Psoas muscle (tissue), 8 donors: ENCODE measurements around the gene MARCHF9. TPM values are rescaled to one million over a fixed set of nuclear protein-coding genes. Genes with fewer than 3 reads are reported as not detected.
A peak's percentile ranks its signal among the peaks of the same experiment; 100 is the strongest.

Source experiments
- ATAC-seq, 4 donors: fragments of 200-7000 bp; cut with Tn5 transposase; one replicate each; pipeline ENCODE4 v1.9.1; 2020; ENCODE audit warnings: moderate library complexity in 3 of 4, mild to moderate bottlenecking in 2 of 4
- DNase-seq, 2 donors: peaks; one replicate each; pipeline ENCODE4 v3.0.0-alpha.2; 2020
- H3K27ac ChIP-seq: fragments of 200-600 bp; one replicate; pipeline ENCODE4 v1.8.0; 2022
- H3K27me3 ChIP-seq, 3 donors: fragments of 200-600 bp in 1 of 3; one replicate each; pipeline versions ENCODE4 v1.6.1 to v1.8.0; 2013 to 2022; ENCODE audit warnings: low read length in 2 of 3, mild to moderate bottlenecking in 2 of 3, moderate library complexity in 1 of 3; ENCODE audit not compliant: insufficient read depth in 3 of 3
- H3K36me3 ChIP-seq, 2 donors: fragments of 200-600 bp in 1 of 2; one replicate each; pipeline versions ENCODE4 v1.6.1 to v1.8.0; 2013 to 2022; ENCODE audit warnings: low read depth in 1 of 2, mild to moderate bottlenecking in 1 of 2, moderate library complexity in 1 of 2; ENCODE audit not compliant: insufficient read depth in 1 of 2
- H3K4me1 ChIP-seq: fragments of 200-600 bp; one replicate; pipeline ENCODE4 v1.8.0; 2022
- H3K4me3 ChIP-seq: fragments of 200-600 bp; one replicate; pipeline ENCODE4 v1.8.0; 2022; ENCODE audit warnings: mild to moderate bottlenecking
- H3K9me3 ChIP-seq: fragments of 200-600 bp; one replicate; pipeline ENCODE4 v1.8.0; 2022
- CTCF ChIP-seq: fragments of 200-600 bp; IDR thresholded peaks from one replicate; pipeline ENCODE4 v1.8.0; 2022; ENCODE audit warnings: antibody characterized with exemption
- WGBS, 3 donors: extraction: QIAGEN DNeasy Blood & Tissue Kit; methylation state at CpG; one replicate each; pipeline versions ENCODE4 v1.1.6 to v1.1.7; 2013; 5-methylcytosine and 5-hydroxymethylcytosine counted together
- intact Hi-C, 2 donors: fragments of 100-400 bp; cut with DNase I; formaldehyde crosslinking; loops; one replicate each; pipeline versions ENCODE4 v1.11.0 to v1.14.2; 2022
- polyA plus RNA-seq, 3 donors: library from polyadenylated mRNA; stranded (reverse); fragments of 200-250 nt; gene quantifications; one replicate each; pipeline ENCODE4 v1.2.3, GENCODE V29; 2013
- total RNA-seq, 4 donors: library from RNA; stranded (reverse); fragmentation: NEBNext Ultra II Directional in 2 of 4; extraction: Animal tissue kit (Norgen Biotek cat#: 25700) in 2 of 4; gene quantifications; one replicate each; pipeline versions ENCODE4 v1.2.1 to v1.2.4, GENCODE V29; 2021 to 2023
- donor health status: healthy with polysubstance abuse.
- donor health status: DM: no; HTN: no; CAD: no; lungs with moderate emphysema.
- donor health status: Bipolar disorder and iron deficiency.
- donor health status: healthy.
- donor health status: DM: yes; HTN: yes; CAD: no.
- donor health status: DM: no; HTN: no; CAD: no.
- donor health status: DM: no; HTN: no; CAD: no.
- donor health status: DM: yes; HTN: yes; CAD: no.

Gene MARCHF9
- total and polyA plus RNA-seq, 7 donors: 5.7 to 9.4 (median 8.3) TPM

DNA sequence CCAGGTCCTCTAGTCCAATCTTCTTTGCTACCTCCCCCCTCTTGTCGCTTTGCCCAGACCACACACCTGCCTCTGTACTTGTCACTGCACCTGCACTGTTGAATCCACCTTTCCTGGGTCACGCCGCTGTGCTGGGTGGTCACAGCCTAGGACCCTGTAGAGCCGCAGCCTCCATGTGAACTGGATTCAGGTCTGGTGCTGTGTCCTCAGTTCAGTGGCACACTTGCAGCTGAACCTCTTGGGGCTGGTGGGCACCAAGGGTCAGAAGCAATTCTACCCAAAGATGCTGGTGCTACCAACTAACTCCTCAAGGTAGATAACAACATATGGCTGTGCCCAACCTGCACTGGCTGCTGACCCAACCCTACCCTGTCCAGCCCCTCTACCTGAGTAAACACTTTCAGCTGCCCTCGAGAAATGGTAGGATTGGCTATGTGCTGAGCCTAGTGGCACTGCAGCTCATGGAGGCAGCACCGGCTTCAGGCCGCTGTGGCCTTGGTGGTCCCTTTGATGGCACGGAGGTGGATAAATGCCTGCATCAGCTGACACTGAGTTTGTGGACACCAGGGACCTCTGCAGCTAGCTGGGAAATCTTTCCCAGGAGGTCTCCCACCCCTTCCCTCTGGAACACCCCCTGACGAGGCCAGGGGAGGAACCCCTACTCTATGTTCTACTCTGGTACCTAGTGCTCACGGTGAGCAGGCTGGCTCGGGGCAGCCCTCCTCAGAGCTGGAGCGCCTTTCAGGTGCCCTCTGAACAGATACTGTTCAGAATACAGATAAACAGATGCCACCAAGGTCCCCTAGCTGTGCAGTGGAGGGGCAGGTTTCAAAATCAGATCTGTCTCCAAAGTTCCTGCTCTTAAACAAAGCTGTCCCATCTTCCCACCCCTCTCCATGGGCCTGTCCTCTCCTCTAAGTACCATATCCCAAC is 30.6 kb upstream of the MARCHF9 start:
- WGBS, 3 donors: 74 to 80% (median 79%) methylated on average over 12 of the region's 12 CpGs
- intact Hi-C loops: no loop called here
- DNase-seq: no peak

DNA sequence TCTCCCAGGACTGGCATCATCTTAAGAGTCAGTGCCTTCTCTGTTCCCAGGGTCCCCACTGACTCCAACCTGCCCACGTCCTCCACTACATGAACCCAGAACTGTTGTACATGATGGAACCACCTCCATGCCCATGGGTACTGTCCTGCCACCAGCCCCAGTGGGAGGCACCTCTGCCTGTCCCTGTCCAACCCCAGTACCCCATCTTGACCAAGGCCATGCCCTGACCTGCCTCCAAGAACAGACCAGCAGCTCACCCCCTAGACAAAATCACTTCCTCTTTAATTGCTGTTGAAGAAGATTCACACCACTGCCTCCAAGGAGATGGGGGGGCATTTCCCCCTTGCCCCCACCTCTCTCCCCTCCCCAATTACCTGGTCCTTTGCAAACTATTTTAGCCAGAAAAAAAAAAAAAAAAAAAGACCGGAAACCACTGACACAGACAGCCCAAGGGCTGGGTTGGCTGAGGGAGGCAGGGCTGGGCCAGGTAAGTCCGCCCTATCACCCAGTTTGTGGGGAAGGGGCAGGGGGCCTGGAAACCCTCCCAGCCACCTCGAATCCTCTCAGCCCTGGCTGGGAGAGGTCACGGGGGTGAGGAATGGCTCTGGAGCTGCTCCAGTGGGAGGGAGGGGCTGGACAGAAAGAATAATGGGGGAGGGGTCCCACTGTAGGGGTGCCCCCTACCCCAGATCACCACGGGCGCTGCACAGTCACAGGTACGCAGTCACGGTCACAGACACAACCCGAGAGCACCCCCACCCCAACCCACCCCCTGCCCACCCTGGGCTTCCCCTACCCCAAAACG is 29.8 kb upstream of the MARCHF9 start:
- Histone ChIP-seq H3K27me3 (peaks cover 0 to 39% (median 15%) of the 10 kb centered on the region in 3 donors), H3K4me1 (peaks cover 6% of the 10 kb centered on the region), H3K36me3 (peaks cover 0 to 17% of the 10 kb centered on the region in 2 donors), H3K27ac (no peak overlapping the region), H3K4me3 (no peak overlapping the region), H3K9me3 (no peaks in the 10 kb centered on the region)
- no peak for ATAC-seq
- no peak for TF ChIP-seq CTCF
- DNase-seq: no peak
- 42 to 57% (median 51%) methylated on average over 11 of the region's 11 CpGs for WGBS, 3 donors
- intact Hi-C loops: no loop called here

More for the DNA sequence above, 30.6 kb upstream of the MARCHF9 start:
- no peak overlapping the region for H3K27ac ChIP-seq
- no peak overlapping the region for H3K4me3 ChIP-seq
- no peaks in the 10 kb centered on the region for H3K9me3 ChIP-seq
- no peak for TF ChIP-seq CTCF
- peaks cover 6% of the 10 kb centered on the region for H3K4me1 ChIP-seq
- no peak for ATAC-seq
- H3K36me3 ChIP-seq: peaks cover 0 to 26% of the 10 kb centered on the region in 2 donors
- peaks cover 0 to 39% (median 15%) of the 10 kb centered on the region in 3 donors for H3K27me3 ChIP-seq

DNA sequence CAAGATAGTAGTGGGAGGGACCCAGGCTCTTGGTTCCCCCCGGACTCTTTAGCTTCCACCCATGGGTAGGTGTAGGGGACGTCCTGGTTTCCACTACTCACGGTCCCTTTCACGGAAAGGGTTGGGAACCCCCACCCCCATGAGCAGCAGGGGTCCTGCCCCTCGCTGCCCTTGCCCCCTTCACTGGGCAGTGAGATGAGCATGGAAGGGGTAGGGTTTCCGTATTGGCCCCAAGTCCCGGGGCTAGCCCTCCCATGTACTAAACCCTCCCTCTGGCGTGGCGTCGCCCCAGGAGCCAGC is 29.1 kb upstream of the MARCHF9 start:
- DNase-seq (no peak), ATAC-seq (no peak)
- intact Hi-C loops: no loop called here
- H3K36me3 ChIP-seq: peaks cover 0 to 10% of the 10 kb centered on the region in 2 donors
- H3K4me1 ChIP-seq: peaks cover 6% of the 10 kb centered on the region
- no peak overlapping the region for H3K27ac ChIP-seq
- WGBS, 3 donors: 10 to 18% (median 14%) methylated on average over 10 of the region's 10 CpGs
- peak overlapping the region; percentile 65 for H3K4me3 ChIP-seq
- H3K27me3 ChIP-seq: peaks cover 0 to 39% (median 17%) of the 10 kb centered on the region in 3 donors
- H3K9me3 ChIP-seq: no peaks in the 10 kb centered on the region
- no peak for TF ChIP-seq CTCF

DNA sequence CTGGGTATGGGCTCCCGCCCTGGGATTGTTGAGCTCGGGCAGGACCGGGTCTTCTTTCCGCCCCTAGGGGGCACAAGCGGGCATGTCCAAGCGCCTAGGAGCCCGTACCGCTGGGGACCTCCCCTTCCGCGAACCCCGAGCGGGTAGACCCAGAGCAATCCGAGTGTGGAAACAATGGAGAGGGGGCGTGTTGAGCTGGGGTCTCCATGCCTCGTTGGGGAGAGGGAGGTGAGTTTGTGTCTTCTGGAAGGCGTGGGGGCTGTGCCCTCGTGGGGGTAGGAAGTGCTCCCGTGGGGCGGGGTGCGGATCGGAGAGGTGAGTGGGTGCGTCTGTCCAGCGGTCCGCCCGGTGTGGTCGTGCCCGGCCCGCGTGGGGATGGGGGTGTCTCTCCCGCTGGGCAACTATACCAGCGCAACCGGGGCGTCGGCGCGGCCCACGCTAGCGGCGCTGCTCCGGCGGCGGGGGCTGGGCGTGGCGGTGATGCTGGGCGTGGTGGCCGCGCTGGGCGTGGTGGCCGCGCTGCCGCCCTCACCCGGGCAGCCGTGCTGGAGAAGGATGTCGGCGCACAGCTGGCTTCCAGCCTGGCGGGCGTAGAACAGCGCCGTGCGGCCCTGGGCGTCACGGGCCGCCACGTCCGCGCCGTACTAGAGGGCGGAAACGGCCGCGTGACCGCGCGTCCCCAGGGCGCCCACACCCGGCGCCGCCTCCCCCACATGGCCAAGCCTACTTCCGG is 28.6 kb upstream of the MARCHF9 start:
- 4 to 10% (median 7%) methylated on average over 46 to 79 of the region's 79 CpGs for WGBS, 3 donors
- peak; percentile 52 for TF ChIP-seq CTCF
- Histone ChIP-seq H3K4me1 (peaks cover 6% of the 10 kb centered on the region), H3K4me3 (peak overlapping the region; percentile 65), H3K27ac (peak overlapping the region; percentile 53), H3K9me3 (no peaks in the 10 kb centered on the region), H3K36me3 (peaks cover 0 to 6% of the 10 kb centered on the region in 2 donors), H3K27me3 (peaks cover 0 to 41% (median 17%) of the 10 kb centered on the region in 3 donors)
- ATAC-seq (peak; percentile 64 to 80 (median 74)), DNase-seq (peak; percentile 81 to 85)
- intact Hi-C loops: no loop called here
